ENCODE results near the gene NDUFA6. TPM values are rescaled to one million over a fixed set of nuclear protein-coding genes. Genes with fewer than 3 reads are reported as not detected.
"Not testable (repeated sequence)": the region's sequence is repeated elsewhere in the genome, so short reads cannot be mapped to it uniquely, and the experiment has no call there.

Gene NDUFA6
- total and polyA plus RNA-seq, 9 donors: 78.1 to 143 (median 92.2) TPM

DNA sequence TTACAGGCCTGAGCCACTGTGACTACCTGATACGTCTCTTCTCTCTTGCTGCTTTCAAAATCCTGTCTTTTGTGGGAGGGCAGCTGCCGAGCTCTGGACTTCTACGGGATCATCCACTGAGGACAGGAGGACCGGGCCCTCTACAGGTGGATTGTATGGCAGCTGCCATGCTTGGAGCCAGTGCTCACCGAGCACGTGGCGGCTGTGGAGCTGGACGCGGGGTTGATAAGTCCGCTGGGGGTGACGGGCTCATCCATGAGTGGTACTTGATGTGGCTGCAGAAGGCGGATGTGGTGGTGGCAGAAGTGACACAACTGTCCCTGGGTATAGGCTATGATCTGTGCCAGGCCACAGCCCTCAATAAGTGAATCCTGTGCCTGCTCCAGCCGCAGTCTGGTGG is 41.9 kb upstream of the NDUFA6 start:
- Histone ChIP-seq H3K27me3 (ENCODE audit: control insufficient read depth, insufficient read depth, low read length) (peaks cover 12% of the 10 kb centered on the region), H3K9me3 (replicated peaks; ENCODE audit: control insufficient read depth, low read depth, low read length) (no peaks in the 10 kb centered on the region), H3K36me3 (ENCODE audit: control insufficient read depth, insufficient read depth, low read length) (no peaks in the 10 kb centered on the region), H3K27ac (ENCODE audit: low read length) (no peak overlapping the region), H3K4me3 (ENCODE audit: low read length) (no peak overlapping the region), H3K4me1 (ENCODE audit: control insufficient read depth, insufficient read depth, low read length) (no peaks in the 10 kb centered on the region)
- no peak for DNase-seq
- WGBS (ENCODE audit: insufficient coverage): 90% methylated on average over 10 of the region's 13 CpGs

DNA sequence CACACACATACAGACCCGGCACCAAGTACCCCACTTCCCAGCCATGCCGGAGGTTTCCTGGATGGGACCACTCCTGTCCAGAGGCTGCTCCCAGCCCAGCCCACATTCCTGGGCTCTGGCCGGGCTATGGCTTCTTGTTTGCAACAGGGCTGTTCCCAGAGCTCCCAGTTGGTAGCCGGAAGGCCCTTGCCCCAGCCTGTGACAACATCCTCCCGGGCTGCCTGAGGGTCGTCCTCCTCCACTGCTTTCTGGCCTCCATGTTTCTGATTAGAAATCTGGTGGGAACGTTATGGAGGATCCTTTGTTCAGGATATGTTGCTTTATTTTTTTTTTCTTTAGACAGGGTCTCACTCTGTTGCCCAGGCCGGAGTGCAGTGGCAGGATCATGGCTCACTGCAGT is 41.0 kb upstream of the NDUFA6 start:
- 71% methylated on average over 4 of the region's 8 CpGs for WGBS (ENCODE audit: insufficient coverage)
- no peaks in the 10 kb centered on the region for H3K9me3 ChIP-seq (replicated peaks; ENCODE audit: control insufficient read depth, low read depth, low read length)

GRCh38 chr22:42130639-42131431 is 40.3 kb upstream of the NDUFA6 start, which contains the start of gene CYP2D6:
CYP2D6 (minus strand) TSS chr22:42130810; CDS start chr22:42130791, 19 bp downstream.
- not testable (repeated sequence) for H3K4me3 ChIP-seq (ENCODE audit: low read length); DNase-seq; H3K4me1 ChIP-seq (ENCODE audit: control insufficient read depth, insufficient read depth, low read length); H3K36me3 ChIP-seq (ENCODE audit: control insufficient read depth, insufficient read depth, low read length); H3K9me3 ChIP-seq (replicated peaks; ENCODE audit: control insufficient read depth, low read depth, low read length); H3K27ac ChIP-seq (ENCODE audit: low read length)
- H3K27me3 ChIP-seq (ENCODE audit: control insufficient read depth, insufficient read depth, low read length): peaks cover 12% of the 10 kb centered on the region
- WGBS (ENCODE audit: insufficient coverage): 83% methylated on average over 5 of the region's 14 CpGs

More for the DNA sequence above, 41.0 kb upstream of the NDUFA6 start:
- H3K27ac ChIP-seq (ENCODE audit: low read length): no peak overlapping the region
- H3K4me1 ChIP-seq (ENCODE audit: control insufficient read depth, insufficient read depth, low read length): no peaks in the 10 kb centered on the region
- H3K36me3 ChIP-seq (ENCODE audit: control insufficient read depth, insufficient read depth, low read length): no peaks in the 10 kb centered on the region
- no peak overlapping the region for H3K4me3 ChIP-seq (ENCODE audit: low read length)
- peaks cover 12% of the 10 kb centered on the region for H3K27me3 ChIP-seq (ENCODE audit: control insufficient read depth, insufficient read depth, low read length)
- no peak for DNase-seq

GRCh38 chr22:42130182-42130581 is 39.6 kb upstream of the NDUFA6 start:
- H3K4me1 ChIP-seq (ENCODE audit: control insufficient read depth, insufficient read depth, low read length); H3K9me3 ChIP-seq (replicated peaks; ENCODE audit: control insufficient read depth, low read depth, low read length); H3K36me3 ChIP-seq (ENCODE audit: control insufficient read depth, insufficient read depth, low read length); H3K4me3 ChIP-seq (ENCODE audit: low read length); H3K27ac ChIP-seq (ENCODE audit: low read length); DNase-seq: not testable (repeated sequence)
- peaks cover 12% of the 10 kb centered on the region for H3K27me3 ChIP-seq (ENCODE audit: control insufficient read depth, insufficient read depth, low read length)
- 83% methylated on average over 1 of the region's 7 CpGs for WGBS (ENCODE audit: insufficient coverage)

DNA sequence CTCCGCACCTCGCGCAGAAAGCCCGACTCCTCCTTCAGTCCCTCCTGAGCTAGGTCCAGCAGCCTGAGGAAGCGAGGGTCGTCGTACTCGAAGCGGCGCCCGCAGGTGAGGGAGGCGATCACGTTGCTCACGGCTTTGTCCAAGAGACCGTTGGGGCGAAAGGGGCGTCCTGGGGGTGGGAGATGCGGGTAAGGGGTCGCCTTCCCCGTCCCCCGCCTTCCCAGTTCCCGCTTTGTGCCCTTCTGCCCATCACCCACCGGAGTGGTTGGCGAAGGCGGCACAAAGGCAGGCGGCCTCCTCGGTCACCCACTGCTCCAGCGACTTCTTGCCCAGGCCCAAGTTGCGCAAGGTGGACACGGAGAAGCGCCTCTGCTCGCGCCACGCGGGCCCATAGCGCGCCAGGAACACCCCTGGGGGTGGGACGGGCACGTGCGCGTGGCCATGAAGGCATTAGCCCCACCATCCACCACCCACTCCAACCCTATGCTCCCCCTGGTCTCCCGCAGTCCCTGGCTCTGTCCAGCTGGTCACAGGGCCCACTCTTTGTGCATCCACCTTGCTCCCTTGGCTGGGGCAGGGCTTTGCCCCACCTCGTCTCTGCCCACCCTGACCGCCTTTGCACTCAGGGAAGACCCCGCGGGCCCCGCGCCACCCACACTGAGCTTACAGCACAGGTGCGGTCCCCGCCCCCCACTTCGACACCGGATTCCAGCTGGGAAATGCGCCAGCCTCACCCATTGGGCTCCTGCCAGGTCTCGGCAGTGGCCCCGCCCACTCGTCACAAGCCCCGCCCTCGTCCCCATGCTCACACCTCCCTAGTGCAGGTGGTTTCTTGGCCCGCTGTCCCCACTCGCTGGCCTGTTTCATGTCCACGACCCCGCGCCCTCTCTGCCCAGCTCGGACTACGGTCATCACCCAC is 38.5 kb upstream of the NDUFA6 start:
- DNase-seq: not testable (repeated sequence)
- WGBS (ENCODE audit: insufficient coverage): 61% methylated on average over 43 of the region's 65 CpGs

GRCh38 chr22:42128007-42128406 is 37.4 kb upstream of the NDUFA6 start:
- not testable (repeated sequence) for H3K27ac ChIP-seq (ENCODE audit: low read length); H3K27me3 ChIP-seq (ENCODE audit: control insufficient read depth, insufficient read depth, low read length); H3K4me3 ChIP-seq (ENCODE audit: low read length); H3K36me3 ChIP-seq (ENCODE audit: control insufficient read depth, insufficient read depth, low read length); DNase-seq; H3K4me1 ChIP-seq (ENCODE audit: control insufficient read depth, insufficient read depth, low read length); H3K9me3 ChIP-seq (replicated peaks; ENCODE audit: control insufficient read depth, low read depth, low read length)
- 69% methylated on average over 5 of the region's 13 CpGs for WGBS (ENCODE audit: insufficient coverage)

More for the DNA sequence above, 38.5 kb upstream of the NDUFA6 start:
- H3K4me3 ChIP-seq (ENCODE audit: low read length); H3K4me1 ChIP-seq (ENCODE audit: control insufficient read depth, insufficient read depth, low read length); H3K36me3 ChIP-seq (ENCODE audit: control insufficient read depth, insufficient read depth, low read length); H3K27ac ChIP-seq (ENCODE audit: low read length); H3K9me3 ChIP-seq (replicated peaks; ENCODE audit: control insufficient read depth, low read depth, low read length); H3K27me3 ChIP-seq (ENCODE audit: control insufficient read depth, insufficient read depth, low read length): not testable (repeated sequence)

DNA sequence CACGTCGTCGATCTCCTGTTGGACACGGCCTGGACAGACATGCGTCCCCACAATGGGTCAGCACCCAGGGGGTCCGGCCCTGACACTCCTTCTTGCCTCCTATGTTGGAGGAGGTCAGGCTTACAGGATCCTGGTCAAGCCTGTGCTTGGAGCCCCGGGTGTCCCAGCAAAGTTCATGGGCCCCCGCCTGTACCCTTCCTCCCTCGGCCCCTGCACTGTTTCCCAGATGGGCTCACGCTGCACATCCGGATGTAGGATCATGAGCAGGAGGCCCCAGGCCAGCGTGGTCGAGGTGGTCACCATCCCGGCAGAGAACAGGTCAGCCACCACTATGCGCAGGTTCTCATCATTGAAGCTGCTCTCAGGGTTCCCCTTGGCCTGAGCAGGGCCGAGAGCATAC is 37.0 kb upstream of the NDUFA6 start:
- no peaks in the 10 kb centered on the region for H3K4me1 ChIP-seq (ENCODE audit: control insufficient read depth, insufficient read depth, low read length)
- no peak for DNase-seq
- no peak overlapping the region for H3K4me3 ChIP-seq (ENCODE audit: low read length)
- peaks cover 3% of the 10 kb centered on the region for H3K27me3 ChIP-seq (ENCODE audit: control insufficient read depth, insufficient read depth, low read length)
- 92% methylated on average over 11 of the region's 16 CpGs for WGBS (ENCODE audit: insufficient coverage)
- no peaks in the 10 kb centered on the region for H3K9me3 ChIP-seq (replicated peaks; ENCODE audit: control insufficient read depth, low read depth, low read length)
- H3K27ac ChIP-seq (ENCODE audit: low read length): no peak overlapping the region
- H3K36me3 ChIP-seq (ENCODE audit: control insufficient read depth, insufficient read depth, low read length): no peaks in the 10 kb centered on the region

DNA sequence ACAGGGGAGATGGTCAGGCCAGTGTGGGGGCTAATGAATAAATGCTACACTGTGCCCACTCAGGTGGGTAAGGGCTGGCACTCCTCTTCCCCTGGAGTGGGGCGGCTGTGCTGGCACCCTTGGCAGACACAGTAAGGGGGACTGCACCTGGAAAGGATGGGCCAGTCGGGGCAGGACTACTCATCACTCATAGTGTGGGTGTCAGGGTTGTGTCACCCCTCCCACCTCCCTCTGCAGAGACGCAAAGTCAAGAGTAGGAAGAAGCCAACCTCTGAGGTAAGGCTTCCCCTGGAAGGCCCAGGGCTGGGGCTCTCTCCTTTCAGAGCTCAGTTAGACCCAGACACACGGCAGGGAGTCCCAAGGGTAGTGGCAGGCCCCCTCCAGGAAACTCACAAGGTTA is 33.0 kb upstream of the NDUFA6 start:
- DNase-seq; H3K9me3 ChIP-seq (replicated peaks; ENCODE audit: control insufficient read depth, low read depth, low read length); H3K27ac ChIP-seq (ENCODE audit: low read length); H3K4me3 ChIP-seq (ENCODE audit: low read length); H3K4me1 ChIP-seq (ENCODE audit: control insufficient read depth, insufficient read depth, low read length); H3K36me3 ChIP-seq (ENCODE audit: control insufficient read depth, insufficient read depth, low read length); H3K27me3 ChIP-seq (ENCODE audit: control insufficient read depth, insufficient read depth, low read length): not testable (repeated sequence)
- no CpG with 5 or more reads among the region's 4 CpGs for WGBS (ENCODE audit: insufficient coverage)

- DNase-seq; H3K36me3 ChIP-seq (ENCODE audit: control insufficient read depth, insufficient read depth, low read length); H3K27ac ChIP-seq (ENCODE audit: low read length); H3K27me3 ChIP-seq (ENCODE audit: control insufficient read depth, insufficient read depth, low read length); H3K4me3 ChIP-seq (ENCODE audit: low read length); H3K9me3 ChIP-seq (replicated peaks; ENCODE audit: control insufficient read depth, low read depth, low read length); H3K4me1 ChIP-seq (ENCODE audit: control insufficient read depth, insufficient read depth, low read length): not testable (repeated sequence)
- 88% methylated on average over 6 of the region's 15 CpGs for WGBS (ENCODE audit: insufficient coverage)
These were observed 29.9 kb upstream of the NDUFA6 start for GRCh38 chr22:42120231-42121021.

Data from muscle of leg (tissue), 11 donors.